ENCODE data around the gene NPIPA7. TPM values are rescaled to one million over a fixed set of nuclear protein-coding genes. Genes with fewer than 3 reads are reported as not detected.
"Not testable (repeated sequence)": the region's sequence is repeated elsewhere in the genome, so short reads cannot be mapped to it uniquely, and the experiment has no call there.

The NPIPA7 gene
- total RNA-seq, 1 experiment from 2014 or later, result 3.8 TPM

- H3K79me2 ChIP-seq (ENCODE audit: insufficient read depth, low read length); H3K27me3 ChIP-seq (ENCODE audit: insufficient read depth, low read length); H3K79me1 ChIP-seq (ENCODE audit: insufficient read depth, low read depth, low read length, poor library complexity, severe bottlenecking); H3K4me2 ChIP-seq (ENCODE audit: insufficient read depth, insufficient read length, low read length); H4K8ac ChIP-seq (replicated peaks; ENCODE audit: insufficient read length, low read depth, low read length); H3K27ac Mint-ChIP-seq; H3K36me3 Mint-ChIP-seq (ENCODE audit: insufficient read depth in 1 of 3, low read depth in 3 of 3); H3K14ac ChIP-seq (ENCODE audit: insufficient read depth, low read length); H3K4me3 Mint-ChIP-seq; H3K23me2 ChIP-seq (ENCODE audit: insufficient read length, low read depth, low read length, poor library complexity, severe bottlenecking); H4K5ac ChIP-seq (ENCODE audit: insufficient read length, low read depth, low read length); H4K20me1 ChIP-seq (ENCODE audit: control insufficient read depth, insufficient read depth, insufficient read length); DNase-seq; H3K9ac ChIP-seq (ENCODE audit: extremely low read depth, insufficient read length, low read length); H3K9me3 Mint-ChIP-seq; H2BK120ac ChIP-seq (ENCODE audit: low read depth, low read length, poor library complexity, severe bottlenecking); H3K27me3 Mint-ChIP-seq (ENCODE audit: low read depth); H3T11ph ChIP-seq (ENCODE audit: low read length); H2BK15ac ChIP-seq (ENCODE audit: low read depth, low read length); H2BK20ac ChIP-seq (ENCODE audit: low read depth, low read length, poor library complexity, severe bottlenecking); H3K18ac ChIP-seq (ENCODE audit: insufficient read length, low read depth, low read length); H3K4ac ChIP-seq (ENCODE audit: low read depth, low read length); H3K4me1 Mint-ChIP-seq; H2AK5ac ChIP-seq (ENCODE audit: insufficient read length, low read length); H3K9me3 ChIP-seq (ENCODE audit: control insufficient read depth, low read depth, low read length); H2BK5ac ChIP-seq (ENCODE audit: insufficient read length, low read length); H3K56ac ChIP-seq (ENCODE audit: insufficient read length, low read depth, low read length); H3K4me1 ChIP-seq (ENCODE audit: insufficient read depth, low read length); H2AFZ ChIP-seq (ENCODE audit: low read length); H4K91ac ChIP-seq (ENCODE audit: insufficient read length, low read depth, low read length); H3K23ac ChIP-seq (ENCODE audit: insufficient read length, low read depth, low read length); H2BK12ac ChIP-seq (ENCODE audit: insufficient read length, low read depth, low read length); H3K27ac ChIP-seq (ENCODE audit: insufficient read length, low read depth, low read length): not testable (repeated sequence)
- no CpG with 5 or more reads among the region's 31 CpGs for WGBS (ENCODE audit: extremely low coverage, insufficient read length, low lambda C conversion rate)
Observed at GRCh38 chr16:16363595-16363994, 15.3 kb upstream of the NPIPA7 start.

GRCh38 chr16:16364100-16364499, 14.8 kb upstream of the NPIPA7 start:
- H2BK20ac ChIP-seq (ENCODE audit: low read depth, low read length, poor library complexity, severe bottlenecking); H3K27ac Mint-ChIP-seq; H3K23ac ChIP-seq (ENCODE audit: insufficient read length, low read depth, low read length); H3K56ac ChIP-seq (ENCODE audit: insufficient read length, low read depth, low read length); H4K8ac ChIP-seq (replicated peaks; ENCODE audit: insufficient read length, low read depth, low read length); H3K23me2 ChIP-seq (ENCODE audit: insufficient read length, low read depth, low read length, poor library complexity, severe bottlenecking); H3K79me2 ChIP-seq (ENCODE audit: insufficient read depth, low read length); H2BK120ac ChIP-seq (ENCODE audit: low read depth, low read length, poor library complexity, severe bottlenecking); H3K4ac ChIP-seq (ENCODE audit: low read depth, low read length); H3K9me3 Mint-ChIP-seq; H3K27me3 ChIP-seq (ENCODE audit: insufficient read depth, low read length); H2AK5ac ChIP-seq (ENCODE audit: insufficient read length, low read length); H3K18ac ChIP-seq (ENCODE audit: insufficient read length, low read depth, low read length); H3K79me1 ChIP-seq (ENCODE audit: insufficient read depth, low read depth, low read length, poor library complexity, severe bottlenecking); H4K20me1 ChIP-seq (ENCODE audit: control insufficient read depth, insufficient read depth, insufficient read length); H2BK15ac ChIP-seq (ENCODE audit: low read depth, low read length); H2AFZ ChIP-seq (ENCODE audit: low read length); H3K4me2 ChIP-seq (ENCODE audit: insufficient read depth, insufficient read length, low read length); DNase-seq; H2BK5ac ChIP-seq (ENCODE audit: insufficient read length, low read length); H3K9me3 ChIP-seq (ENCODE audit: control insufficient read depth, low read depth, low read length); H2BK12ac ChIP-seq (ENCODE audit: insufficient read length, low read depth, low read length); H3K27me3 Mint-ChIP-seq (ENCODE audit: low read depth); H3K36me3 Mint-ChIP-seq (ENCODE audit: insufficient read depth in 1 of 3, low read depth in 3 of 3); H3K4me1 Mint-ChIP-seq; H3T11ph ChIP-seq (ENCODE audit: low read length); H4K5ac ChIP-seq (ENCODE audit: insufficient read length, low read depth, low read length); H3K9ac ChIP-seq (ENCODE audit: extremely low read depth, insufficient read length, low read length); H4K91ac ChIP-seq (ENCODE audit: insufficient read length, low read depth, low read length); H3K27ac ChIP-seq (ENCODE audit: insufficient read length, low read depth, low read length); H3K4me3 Mint-ChIP-seq; H3K14ac ChIP-seq (ENCODE audit: insufficient read depth, low read length); H3K4me1 ChIP-seq (ENCODE audit: insufficient read depth, low read length): not testable (repeated sequence)
- WGBS (ENCODE audit: extremely low coverage, insufficient read length, low lambda C conversion rate), result no CpG with 5 or more reads among the region's 39 CpGs

Data from H9 (cell line).